CD1c-positive myeloid dendritic cell (primary cell): Measurements from ENCODE around the gene ACTN1.
"Not testable (repeated sequence)": the region's sequence is repeated elsewhere in the genome, so short reads cannot be mapped to it uniquely, and the experiment has no call there.

ENCODE experiments used
- DNase-seq: peaks from one replicate; pipeline ENCODE4 v3.0.0-alpha.2; 2016; ENCODE audit errors: extremely low spot score

Gene ACTN1

GRCh38 chr14:68979021-68979721 is at the start of gene ACTN1:
Gene ACTN1 (minus strand): TSS chr14:68979302. CDS start chr14:68979056, 246 bp downstream.
- DNase-seq = peak; percentile 94

GRCh38 chr14:69027242-69027913 is 48.3 kb upstream of the ACTN1 start:
- no peak for DNase-seq

GRCh38 chr14:69023035-69023434 is 43.9 kb upstream of the ACTN1 start:
- no peak for DNase-seq

- DNase-seq = not testable (repeated sequence)
Measured at GRCh38 chr14:69022093-69022492, 43.0 kb upstream of the ACTN1 start.

- no peak for DNase-seq
Measured at GRCh38 chr14:69017706-69018105, 38.6 kb upstream of the ACTN1 start.

- peak; percentile 37 for DNase-seq
Measured at GRCh38 chr14:69014829-69015259, 35.7 kb upstream of the ACTN1 start.

GRCh38 chr14:69013943-69014782 is 35.1 kb upstream of the ACTN1 start:
- DNase-seq = peak; percentile 88

- DNase-seq = peak; percentile 34
Measured at GRCh38 chr14:69012256-69012953, 33.3 kb upstream of the ACTN1 start.

GRCh38 chr14:69010648-69011047 is 31.5 kb upstream of the ACTN1 start:
- DNase-seq = no peak

- DNase-seq = no peak
Measured at GRCh38 chr14:69008421-69008884, 29.4 kb upstream of the ACTN1 start.

- DNase-seq = no peak
Measured at GRCh38 chr14:69006346-69006745, 27.2 kb upstream of the ACTN1 start.

- no peak for DNase-seq
Measured at GRCh38 chr14:69005432-69006148, 26.5 kb upstream of the ACTN1 start.

- no peak for DNase-seq
Measured at GRCh38 chr14:69004731-69005431, 25.8 kb upstream of the ACTN1 start.

GRCh38 chr14:69003626-69004025 is 24.5 kb upstream of the ACTN1 start:
- no peak for DNase-seq

- DNase-seq = no peak
Measured at GRCh38 chr14:69002069-69002468, 23.0 kb upstream of the ACTN1 start.

GRCh38 chr14:69001375-69001774 is 22.3 kb upstream of the ACTN1 start:
- DNase-seq = no peak

GRCh38 chr14:68998062-68998461 is 19.0 kb upstream of the ACTN1 start:
- no peak for DNase-seq

- DNase-seq = no peak
Measured at GRCh38 chr14:68995731-68996130, 16.6 kb upstream of the ACTN1 start.

- no peak for DNase-seq
Measured at GRCh38 chr14:68994056-68994455, 15.0 kb upstream of the ACTN1 start.

GRCh38 chr14:68987653-68988036 is 8.5 kb upstream of the ACTN1 start:
- no peak for DNase-seq
